Effector CD8-positive, alpha-beta T cell (primary cell): Measurements from ENCODE around the gene HSPB8.

Source experiments
- DNase-seq: peaks from one replicate; lab custom pipeline; 2025; lab: John Stamatoyannopoulos, UW
- total RNA-seq, 4 experiments: gene quantifications; one replicate each; lab custom pipeline; 2026; lab: John Stamatoyannopoulos, UW

The HSPB8 gene, protein sequence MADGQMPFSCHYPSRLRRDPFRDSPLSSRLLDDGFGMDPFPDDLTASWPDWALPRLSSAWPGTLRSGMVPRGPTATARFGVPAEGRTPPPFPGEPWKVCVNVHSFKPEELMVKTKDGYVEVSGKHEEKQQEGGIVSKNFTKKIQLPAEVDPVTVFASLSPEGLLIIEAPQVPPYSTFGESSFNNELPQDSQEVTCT
- total RNA-seq: 0 to 0.54 (median 0) reads per million in 4 experiments

DNA sequence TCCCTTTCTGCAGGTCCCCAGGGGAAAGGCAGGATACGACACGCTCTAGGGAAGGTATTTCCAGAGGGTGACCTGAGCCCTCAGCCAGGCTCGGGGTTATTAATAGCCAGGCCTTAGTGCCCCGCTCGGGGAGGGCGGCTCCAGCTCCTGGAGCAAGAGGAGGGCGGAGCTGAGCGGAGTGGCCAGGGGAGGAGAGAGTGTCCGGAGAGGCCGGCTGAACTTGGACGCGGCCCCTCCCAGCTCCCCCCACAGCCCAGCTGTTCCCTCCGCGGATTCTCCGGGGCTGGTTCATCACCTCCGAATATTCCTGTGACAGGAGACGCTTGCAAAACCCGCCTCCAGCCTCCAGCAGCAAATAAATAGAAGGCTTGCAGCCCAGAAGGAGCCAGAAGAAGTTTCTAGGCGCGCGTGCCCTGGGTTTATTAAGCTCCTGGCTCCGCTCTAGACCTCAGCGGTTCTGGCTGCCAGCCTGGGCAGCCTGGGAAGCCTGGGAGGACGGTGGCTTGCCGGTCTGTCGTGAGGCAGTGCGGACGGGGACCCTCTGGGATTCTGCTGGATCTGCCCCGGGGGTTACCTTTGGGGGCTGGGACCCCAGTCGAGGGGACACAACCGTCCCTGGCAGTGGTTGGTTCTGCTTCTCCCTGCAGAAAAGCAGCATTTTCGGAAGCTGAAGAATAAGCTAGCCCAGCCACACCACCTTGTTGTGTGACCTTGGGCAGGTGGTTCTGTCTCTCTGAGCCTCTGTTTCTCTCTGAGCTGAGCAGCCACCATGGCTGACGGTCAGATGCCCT is at the start of gene HSPB8:
Gene HSPB8 (plus strand): TSS at position 388 of the 791 bp plus-strand sequence. CDS start 382 bp downstream, at position 770.
- no peak for DNase-seq

GRCh38 chr12:119129827-119130434 is 48.8 kb upstream of the HSPB8 start:
- no peak for DNase-seq

DNA sequence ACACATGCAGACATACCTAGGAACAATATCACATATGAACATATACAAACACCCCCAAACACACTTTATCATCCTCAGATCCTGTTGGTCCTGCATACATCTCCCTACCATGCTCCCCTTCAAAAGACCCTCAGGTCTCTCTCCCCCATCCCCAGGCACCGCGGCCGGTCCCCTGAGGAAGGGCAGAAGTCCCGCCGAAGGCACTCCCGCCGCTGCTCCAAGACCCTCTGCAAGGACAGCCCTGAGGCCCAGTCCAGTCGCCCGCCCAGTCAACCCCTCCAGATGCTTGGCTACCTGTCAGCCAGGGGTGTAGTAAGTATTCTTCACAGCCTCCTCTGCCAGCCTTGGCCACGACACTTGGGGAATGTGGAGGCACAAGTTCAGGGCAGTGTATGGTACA is 48.2 kb upstream of the HSPB8 start:
- DNase-seq: no peak

GRCh38 chr12:119134284-119135072 is 44.3 kb upstream of the HSPB8 start:
- DNase-seq: no peak

DNA sequence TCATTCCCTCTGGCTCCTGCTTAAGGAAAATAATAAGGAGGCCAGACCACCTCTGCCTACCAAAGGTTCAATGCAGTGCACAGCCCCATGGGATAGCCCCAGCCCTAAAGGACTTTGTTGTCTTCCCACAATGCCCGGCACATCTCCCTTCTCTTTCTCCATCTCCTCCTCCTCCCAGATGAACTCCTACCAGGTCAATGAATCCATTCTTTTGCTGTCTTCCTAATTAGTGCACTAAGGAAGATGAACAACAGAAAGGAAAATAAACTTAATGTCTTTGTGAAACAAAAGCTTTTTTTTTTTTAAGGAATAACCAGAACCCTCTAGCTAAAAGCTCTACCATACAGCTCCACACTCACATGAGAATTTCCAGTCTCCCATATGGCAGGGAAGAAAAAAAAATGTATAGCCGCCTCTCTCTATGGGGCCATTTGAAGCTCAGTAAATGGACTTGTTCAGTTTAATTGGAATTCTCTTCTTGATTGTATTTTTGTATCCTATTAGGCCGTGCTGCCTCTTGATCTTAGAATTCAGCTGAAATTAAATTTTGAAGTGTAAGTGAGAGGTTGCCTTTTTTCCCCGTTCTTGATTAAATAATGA is 41.8 kb upstream of the HSPB8 start:
- no peak for DNase-seq

- no peak for DNase-seq
Measured at GRCh38 chr12:119139448-119139847, 39.3 kb upstream of the HSPB8 start.

DNA sequence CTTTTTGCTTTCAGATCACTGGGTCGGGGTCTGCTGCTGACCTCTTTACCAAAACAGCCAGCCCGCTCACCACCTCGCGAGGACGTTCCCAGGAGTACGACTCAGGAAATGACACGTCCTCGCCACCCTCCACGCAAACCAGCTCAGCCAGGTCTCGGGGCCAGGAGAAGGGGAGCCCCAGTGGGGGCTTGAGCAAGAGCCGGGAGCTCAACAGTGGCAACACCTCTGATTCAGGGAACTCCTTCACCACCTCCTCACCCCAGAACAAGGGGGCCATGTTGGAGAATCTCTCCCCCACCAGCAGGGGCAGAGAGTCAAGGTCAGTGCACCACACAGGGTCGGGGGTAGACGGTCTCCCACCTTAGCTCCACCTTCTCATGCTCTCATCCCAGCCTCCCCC is 33.4 kb upstream of the HSPB8 start:
- no peak for DNase-seq

- DNase-seq: no peak
Measured at GRCh38 chr12:119147847-119148448, 30.8 kb upstream of the HSPB8 start.

DNA sequence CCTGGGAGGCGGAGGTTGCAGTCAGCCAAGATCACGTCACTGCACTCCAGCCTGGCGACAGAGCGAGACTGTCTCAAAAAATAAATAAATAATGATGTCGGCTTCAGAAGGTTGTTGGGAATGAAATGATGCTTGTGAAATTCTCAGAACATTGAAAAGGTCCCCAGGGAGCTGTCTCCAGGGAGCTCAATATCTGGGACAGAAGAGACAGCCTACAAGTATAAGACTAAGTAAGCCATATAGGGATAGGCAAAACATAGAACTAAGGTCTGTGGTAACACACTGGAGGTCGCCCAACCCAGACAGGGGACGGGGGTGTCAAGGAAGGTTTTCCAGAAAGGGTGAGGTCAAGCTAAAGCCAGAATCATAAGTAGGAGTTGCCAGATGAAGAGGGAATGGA is 29.5 kb upstream of the HSPB8 start:
- no peak for DNase-seq

GRCh38 chr12:119151445-119152026 is 27.2 kb upstream of the HSPB8 start:
- DNase-seq: no peak

DNA sequence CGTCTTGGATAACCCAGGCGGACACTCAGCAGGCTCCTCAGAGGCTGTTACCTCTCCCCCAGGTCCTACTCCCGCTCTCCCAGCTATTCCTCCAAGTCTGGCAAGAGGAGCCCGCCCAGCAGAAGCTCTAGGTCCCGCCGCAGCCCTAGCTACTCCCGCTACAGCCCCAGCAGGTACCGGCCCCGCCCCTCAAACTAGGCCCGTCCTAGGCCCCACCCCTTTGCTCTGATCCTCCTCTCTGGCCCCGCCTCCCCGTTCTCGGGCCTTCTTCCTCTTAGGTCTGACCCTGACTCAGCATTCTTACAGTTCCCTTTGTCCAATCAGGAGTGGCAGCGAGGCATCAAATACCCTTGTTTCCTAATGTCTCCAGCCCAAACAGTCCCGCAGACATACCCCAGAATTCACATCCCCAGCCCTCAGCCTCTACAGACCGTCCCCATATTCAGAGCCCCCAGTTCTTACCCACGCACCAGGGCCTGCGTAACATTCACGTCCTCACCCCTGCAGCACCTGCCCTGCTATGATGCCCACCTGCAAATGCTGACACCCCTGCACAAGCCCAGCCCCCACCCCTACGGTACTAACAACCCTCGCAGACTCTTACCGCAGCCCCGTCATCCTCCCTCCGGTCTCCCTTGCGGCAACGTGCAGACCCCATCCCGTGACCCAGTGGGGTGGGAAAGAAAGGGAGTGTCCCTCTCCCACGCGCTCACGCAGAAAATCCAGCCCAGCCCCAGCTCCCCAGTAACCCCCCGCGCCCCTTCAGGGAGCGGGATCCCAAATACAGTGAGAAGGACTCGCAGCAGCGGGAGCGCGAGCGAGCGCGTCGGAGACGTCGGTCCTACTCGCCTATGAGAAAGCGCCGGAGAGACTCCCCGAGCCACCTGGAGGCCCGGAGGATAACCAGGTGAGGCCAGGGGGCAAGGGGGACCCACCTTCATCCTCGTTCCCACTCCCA is 25.0 kb upstream of the HSPB8 start:
- DNase-seq: no peak

DNA sequence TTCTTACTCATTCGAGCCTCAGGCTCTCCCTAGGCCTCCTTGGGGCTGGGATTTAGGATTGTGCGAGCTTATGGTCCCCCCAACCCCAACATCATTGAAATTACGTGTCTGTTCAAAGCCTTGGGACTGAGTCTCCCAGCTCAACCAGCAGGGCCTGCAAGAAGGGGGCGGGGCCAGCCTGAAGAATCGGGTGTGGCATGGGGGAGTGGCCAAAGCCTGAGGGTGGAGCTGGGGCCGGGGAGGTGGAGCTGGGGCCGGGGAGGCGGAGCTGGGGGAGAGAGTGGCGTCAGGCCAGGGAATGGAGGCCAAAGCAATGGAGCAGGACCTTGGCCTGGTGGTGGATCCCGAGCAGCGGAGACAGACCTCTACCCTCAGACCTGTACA is 24.3 kb upstream of the HSPB8 start:
- DNase-seq: no peak

DNA sequence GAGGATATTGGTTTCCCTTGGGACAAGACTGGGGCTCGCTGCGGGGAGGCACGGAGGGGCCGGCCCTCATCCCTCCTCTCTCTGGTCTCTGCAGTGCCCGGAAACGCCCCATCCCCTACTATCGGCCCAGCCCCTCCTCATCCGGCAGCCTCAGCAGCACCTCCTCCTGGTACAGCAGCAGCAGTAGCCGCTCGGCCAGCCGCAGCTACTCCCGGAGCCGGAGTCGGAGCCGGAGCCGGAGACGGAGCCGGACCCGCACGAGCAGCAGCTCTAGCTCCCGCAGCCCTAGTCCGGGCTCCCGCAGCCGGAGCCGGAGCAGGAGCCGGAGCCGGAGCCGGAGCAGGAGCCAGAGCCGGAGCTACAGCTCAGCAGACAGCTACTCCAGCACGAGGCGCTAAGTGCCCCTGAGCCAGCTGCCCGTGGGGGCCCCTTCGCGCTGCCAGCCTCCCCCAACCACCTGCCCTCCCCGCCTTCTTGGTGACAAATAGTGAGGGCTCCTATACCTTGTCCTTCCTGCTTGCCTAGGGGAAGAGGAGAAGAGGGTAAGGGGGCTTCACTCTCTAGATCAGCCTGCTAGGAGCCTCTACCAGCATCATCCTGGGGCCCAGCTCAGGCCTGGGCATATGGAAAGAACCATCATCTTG is 22.2 kb upstream of the HSPB8 start:
- no peak for DNase-seq

GRCh38 chr12:119157528-119157927 is 21.2 kb upstream of the HSPB8 start:
- no peak for DNase-seq

- no peak for DNase-seq
Measured at GRCh38 chr12:119157978-119158377, 20.8 kb upstream of the HSPB8 start.

- no peak for DNase-seq
Measured at GRCh38 chr12:119158402-119158801, 20.3 kb upstream of the HSPB8 start.

- no peak for DNase-seq
Measured at GRCh38 chr12:119159844-119160243, 18.9 kb upstream of the HSPB8 start.

- no peak for DNase-seq
Measured at GRCh38 chr12:119167902-119168301, 10.8 kb upstream of the HSPB8 start.

- no peak for DNase-seq
Measured at GRCh38 chr12:119168721-119169120, 10.0 kb upstream of the HSPB8 start.
